GM18507 (cell line): ENCODE data around the gene MFAP5.

ENCODE experiments used
- DNase-seq: peaks from one replicate; pipeline ENCODE4 v3.0.0; 2011; ENCODE audit warnings: low read depth; ENCODE audit not compliant: insufficient read length; ENCODE audit errors: extremely low spot score
- FAIRE-seq: peaks from 2 replicates; lab custom pipeline; 2011; peaks lifted over from hg19 to GRCh38; lab: Jason Lieb, UNC

Gene MFAP5

DNA sequence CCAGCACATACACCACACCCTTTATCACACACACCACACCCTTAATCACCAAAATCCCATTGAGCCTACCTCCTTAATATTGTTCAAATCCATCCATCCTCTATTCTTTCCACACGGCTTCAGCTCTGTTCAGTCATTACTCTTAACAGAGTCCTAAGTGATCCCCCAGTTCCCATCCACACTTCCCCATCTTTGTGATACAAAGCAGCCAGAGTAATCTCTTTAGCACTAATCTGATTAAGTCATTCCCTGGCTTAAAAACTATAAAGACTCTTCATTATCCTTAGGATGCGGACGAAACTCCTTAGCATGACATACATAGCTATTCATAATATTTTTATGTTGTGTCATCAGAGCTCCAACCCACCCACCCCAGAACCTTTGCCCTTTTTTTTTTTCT lies 14.7 kb upstream of the MFAP5 start:
- FAIRE-seq (no peak), DNase-seq (no peak)

DNA sequence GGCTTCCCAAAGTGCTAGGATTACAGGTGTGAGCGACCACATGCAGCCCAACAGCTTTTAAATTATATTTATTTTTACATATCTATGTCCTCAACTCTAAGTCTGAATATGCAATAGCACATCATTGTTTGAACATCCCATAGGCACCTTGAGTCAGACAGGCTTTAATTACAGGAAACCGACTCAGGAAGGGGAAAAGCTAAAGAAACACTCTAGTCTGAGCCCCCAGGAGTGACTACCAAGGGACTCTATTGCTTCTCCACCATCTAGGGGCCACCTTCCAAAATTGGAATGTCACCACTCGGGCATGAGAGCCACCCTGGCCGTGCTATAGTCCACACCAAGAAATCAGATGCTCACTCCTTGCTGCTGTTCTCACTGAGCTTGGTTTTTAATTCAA lies 14.0 kb upstream of the MFAP5 start:
- DNase-seq, result no peak
- no peak for FAIRE-seq

DNA sequence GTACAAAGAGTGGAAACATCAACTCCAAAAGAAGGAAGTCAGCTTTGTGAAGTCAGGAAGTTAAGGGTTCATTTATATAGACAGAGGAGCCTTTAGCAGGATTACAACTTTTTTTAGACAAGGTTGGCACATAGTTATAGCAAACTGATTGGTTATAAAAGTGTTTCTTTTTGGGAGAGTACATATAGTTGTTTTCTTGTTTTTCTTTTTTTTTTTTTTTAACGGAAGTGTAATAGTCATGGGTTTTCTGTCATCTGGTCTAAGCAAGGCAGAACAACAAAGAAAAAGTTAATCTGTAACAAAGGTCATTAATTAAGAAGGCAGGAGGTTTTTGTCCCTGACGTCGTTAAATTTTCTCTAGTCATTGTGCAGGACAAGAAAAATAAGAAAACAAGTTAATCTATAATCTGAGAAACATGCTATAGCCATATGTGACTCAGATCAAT lies 13.0 kb upstream of the MFAP5 start:
- FAIRE-seq (peak; percentile 71), DNase-seq (no peak)

DNA sequence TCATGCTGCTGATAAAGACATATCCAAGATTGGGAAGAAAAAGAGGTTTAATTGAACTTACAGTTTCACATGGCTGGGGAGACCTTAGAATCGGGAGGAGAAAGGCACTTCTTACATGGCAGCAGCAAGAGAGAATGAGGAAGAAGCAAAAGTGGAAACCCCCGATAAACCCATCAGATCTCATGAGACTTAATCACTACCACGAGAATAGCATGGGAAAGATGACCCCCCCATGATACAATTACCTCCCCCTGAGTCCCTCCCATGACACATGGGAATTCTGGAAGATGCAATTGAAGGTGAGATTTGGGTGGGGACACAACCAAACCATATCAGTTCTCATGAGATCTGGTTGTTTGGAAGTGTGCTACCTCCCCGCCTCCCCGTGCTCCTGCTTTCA lies 9.8 kb upstream of the MFAP5 start:
- FAIRE-seq, result no peak
- DNase-seq, result no peak

GRCh38 chr12:8668441-8668840 lies 5.8 kb upstream of the MFAP5 start:
- DNase-seq (no peak), FAIRE-seq (no peak)

- FAIRE-seq (no peak), DNase-seq (no peak)
Measured at GRCh38 chr12:8667270-8667669, 4.6 kb upstream of the MFAP5 start.

- no peak for FAIRE-seq
Measured at GRCh38 chr12:8665759-8666158, 3.1 kb upstream of the MFAP5 start.

GRCh38 chr12:8664228-8664913 lies 1.7 kb upstream of the MFAP5 start:
- FAIRE-seq (no peak), DNase-seq (no peak)

More at GRCh38 chr12:8665759-8666158, 3.1 kb upstream of the MFAP5 start:
- no peak for DNase-seq

- FAIRE-seq, result no peak
- DNase-seq, result no peak
Measured at GRCh38 chr12:8661751-8662150, 875 bp downstream of the MFAP5 start.

GRCh38 chr12:8661016-8661415 lies 1.6 kb downstream of the MFAP5 start:
- FAIRE-seq, result no peak
- DNase-seq, result no peak

DNA sequence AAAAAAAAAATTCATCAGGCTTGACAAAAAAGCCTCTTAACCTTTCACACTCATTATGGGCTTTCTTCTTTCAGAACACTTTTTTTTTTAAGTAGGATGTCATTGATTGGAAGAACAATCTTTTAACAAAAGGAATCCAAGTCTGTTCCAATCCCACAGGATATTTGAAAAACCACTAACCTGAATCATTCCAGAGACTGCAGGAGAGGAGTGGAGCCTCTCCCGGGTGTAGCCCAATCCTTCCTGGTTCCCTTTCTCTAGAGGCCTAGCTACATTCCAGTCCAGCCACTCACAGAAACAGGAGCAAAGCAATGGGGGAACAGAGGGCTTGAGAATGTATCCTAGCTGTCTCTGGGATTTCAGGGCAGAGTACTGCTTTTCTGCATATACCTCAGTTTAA lies 4.3 kb downstream of the MFAP5 start:
- DNase-seq (no peak), FAIRE-seq (no peak)

DNA sequence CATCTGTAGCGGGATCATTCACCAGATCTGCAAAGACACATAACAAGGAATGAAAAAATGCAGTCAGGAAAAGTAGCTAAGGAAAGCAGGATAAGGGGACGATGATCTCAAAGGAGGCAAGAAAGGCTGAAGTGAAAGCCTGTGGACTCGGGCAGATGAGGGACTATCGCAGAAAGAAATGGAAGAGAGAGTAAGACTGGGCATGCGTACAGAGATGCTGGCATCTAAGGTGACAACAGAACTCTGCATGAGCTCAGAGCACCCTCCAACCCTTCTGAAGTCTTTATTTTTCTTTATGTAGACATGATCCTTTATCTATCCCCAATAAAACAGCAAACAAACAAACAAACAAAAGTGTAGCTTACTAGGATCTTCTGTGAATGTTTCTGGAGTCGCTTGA lies 7.2 kb downstream of the MFAP5 start:
- FAIRE-seq (no peak), DNase-seq (no peak)

- peak; percentile 64 for DNase-seq
- FAIRE-seq, result peak; percentile 99
Measured at GRCh38 chr12:8648576-8649205, 13.9 kb downstream of the MFAP5 start.

DNA sequence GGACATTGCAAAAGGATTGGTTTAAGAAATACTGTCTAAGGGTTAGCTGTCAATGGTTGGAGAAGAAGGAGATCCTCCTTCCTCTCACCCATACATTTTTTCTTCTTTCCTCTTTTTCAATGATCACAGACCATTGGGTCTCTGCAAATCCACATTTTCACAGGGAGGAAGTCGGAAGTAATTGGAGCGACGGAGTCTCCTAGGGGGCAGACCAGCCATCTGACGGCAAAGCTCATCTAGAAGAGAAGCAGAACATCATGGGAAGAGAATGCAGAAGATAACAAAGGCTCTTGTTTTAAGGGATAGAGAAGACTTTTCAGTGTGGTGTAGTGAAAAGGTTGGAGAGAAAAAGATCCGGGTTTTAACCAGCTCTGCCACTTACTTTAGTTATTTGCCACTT lies 14.7 kb downstream of the MFAP5 start:
- no peak for DNase-seq
- FAIRE-seq, result no peak

GRCh38 chr12:8644345-8645248 lies 18.0 kb downstream of the MFAP5 start:
- DNase-seq, result no peak
- FAIRE-seq, result peak; percentile 99

- DNase-seq, result no peak
- no peak for FAIRE-seq
Measured at GRCh38 chr12:8642775-8643174, 19.9 kb downstream of the MFAP5 start.

DNA sequence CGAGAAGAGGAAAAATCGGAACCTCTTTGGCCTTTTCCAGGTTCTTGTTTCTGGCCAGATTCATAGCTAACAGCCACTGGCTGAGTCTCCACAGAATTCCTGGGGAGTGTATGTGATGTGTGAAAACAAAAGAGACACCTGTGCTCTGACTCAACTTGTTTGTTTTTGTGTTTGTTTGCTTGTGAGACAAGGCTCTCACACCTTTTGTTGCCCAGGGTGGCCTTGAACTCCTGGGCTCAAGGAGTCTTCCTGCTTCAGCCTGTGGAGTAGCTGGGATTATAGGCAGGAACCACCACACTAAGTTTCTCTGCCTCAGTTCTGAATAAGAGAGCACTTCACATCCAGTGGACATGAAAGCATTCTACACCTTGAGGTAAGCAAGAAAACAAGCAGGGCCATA lies 22.7 kb downstream of the MFAP5 start:
- DNase-seq (no peak), FAIRE-seq (peak; percentile 36)

GRCh38 chr12:8638951-8639350 lies 23.7 kb downstream of the MFAP5 start:
- DNase-seq (no peak), FAIRE-seq (no peak)

- no peak for DNase-seq
- peak; percentile 26 for FAIRE-seq
Measured at GRCh38 chr12:8637666-8638065, 25.0 kb downstream of the MFAP5 start.

- no peak for DNase-seq
- no peak for FAIRE-seq
Measured at GRCh38 chr12:8637244-8637643, 25.4 kb downstream of the MFAP5 start.
